Measurements from ENCODE around the gene GAMT. TPM values are rescaled to one million over a fixed set of nuclear protein-coding genes. Genes with fewer than 3 reads are reported as not detected.

The GAMT gene
- total RNA-seq, 4 donors from 2014 or later: 33.8 to 72.0 (median 46.0) TPM

DNA sequence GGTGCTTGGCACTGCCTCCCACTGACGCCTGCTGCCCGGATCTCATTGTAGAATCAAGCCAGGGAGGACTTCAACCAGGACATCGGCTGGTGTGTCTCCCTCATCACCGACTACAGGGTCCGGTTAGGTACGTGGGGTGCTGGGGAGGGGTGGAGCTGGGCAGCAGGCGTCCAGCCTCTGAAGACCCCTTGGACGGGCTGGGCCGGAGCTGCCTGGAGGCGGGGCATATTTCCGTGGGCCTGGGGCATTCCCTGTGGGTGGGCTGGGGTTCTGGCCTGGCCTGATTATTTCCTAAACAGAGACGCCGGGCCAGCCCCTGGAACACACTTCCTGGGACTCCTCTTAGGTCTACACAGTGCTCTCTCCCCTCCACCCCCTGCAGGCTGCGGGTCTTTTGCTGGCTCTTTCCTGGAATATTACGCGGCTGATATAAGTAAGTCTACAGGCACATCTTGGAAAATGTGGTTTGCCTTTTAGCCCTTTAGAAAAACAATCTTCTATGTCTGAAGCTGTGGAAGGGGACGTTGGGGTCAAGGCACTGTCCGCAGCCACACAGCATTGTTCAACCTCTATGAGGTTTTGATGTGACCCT is 32.0 kb downstream of the GAMT start:
- intact Hi-C loops (cut with DNase I; ENCODE audit: low total_unique reads): no loop called here
- no peak overlapping the region for H3K4me3 ChIP-seq (ENCODE audit: low read depth, poor library complexity, severe bottlenecking)
- no peak for DNase-seq (ENCODE audit: low spot score in 2 of 2)
- 91 to 96% methylated on average over 17 to 18 of the region's 18 CpGs for WGBS, 2 donors
- TF ChIP-seq, protein P1, sequence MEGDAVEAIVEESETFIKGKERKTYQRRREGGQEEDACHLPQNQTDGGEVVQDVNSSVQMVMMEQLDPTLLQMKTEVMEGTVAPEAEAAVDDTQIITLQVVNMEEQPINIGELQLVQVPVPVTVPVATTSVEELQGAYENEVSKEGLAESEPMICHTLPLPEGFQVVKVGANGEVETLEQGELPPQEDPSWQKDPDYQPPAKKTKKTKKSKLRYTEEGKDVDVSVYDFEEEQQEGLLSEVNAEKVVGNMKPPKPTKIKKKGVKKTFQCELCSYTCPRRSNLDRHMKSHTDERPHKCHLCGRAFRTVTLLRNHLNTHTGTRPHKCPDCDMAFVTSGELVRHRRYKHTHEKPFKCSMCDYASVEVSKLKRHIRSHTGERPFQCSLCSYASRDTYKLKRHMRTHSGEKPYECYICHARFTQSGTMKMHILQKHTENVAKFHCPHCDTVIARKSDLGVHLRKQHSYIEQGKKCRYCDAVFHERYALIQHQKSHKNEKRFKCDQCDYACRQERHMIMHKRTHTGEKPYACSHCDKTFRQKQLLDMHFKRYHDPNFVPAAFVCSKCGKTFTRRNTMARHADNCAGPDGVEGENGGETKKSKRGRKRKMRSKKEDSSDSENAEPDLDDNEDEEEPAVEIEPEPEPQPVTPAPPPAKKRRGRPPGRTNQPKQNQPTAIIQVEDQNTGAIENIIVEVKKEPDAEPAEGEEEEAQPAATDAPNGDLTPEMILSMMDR (IDR thresholded peaks at IDR 0.05): no peak
- no peak for TF ChIP-seq POLR2A (IDR thresholded peaks at IDR 0.05)

DNA sequence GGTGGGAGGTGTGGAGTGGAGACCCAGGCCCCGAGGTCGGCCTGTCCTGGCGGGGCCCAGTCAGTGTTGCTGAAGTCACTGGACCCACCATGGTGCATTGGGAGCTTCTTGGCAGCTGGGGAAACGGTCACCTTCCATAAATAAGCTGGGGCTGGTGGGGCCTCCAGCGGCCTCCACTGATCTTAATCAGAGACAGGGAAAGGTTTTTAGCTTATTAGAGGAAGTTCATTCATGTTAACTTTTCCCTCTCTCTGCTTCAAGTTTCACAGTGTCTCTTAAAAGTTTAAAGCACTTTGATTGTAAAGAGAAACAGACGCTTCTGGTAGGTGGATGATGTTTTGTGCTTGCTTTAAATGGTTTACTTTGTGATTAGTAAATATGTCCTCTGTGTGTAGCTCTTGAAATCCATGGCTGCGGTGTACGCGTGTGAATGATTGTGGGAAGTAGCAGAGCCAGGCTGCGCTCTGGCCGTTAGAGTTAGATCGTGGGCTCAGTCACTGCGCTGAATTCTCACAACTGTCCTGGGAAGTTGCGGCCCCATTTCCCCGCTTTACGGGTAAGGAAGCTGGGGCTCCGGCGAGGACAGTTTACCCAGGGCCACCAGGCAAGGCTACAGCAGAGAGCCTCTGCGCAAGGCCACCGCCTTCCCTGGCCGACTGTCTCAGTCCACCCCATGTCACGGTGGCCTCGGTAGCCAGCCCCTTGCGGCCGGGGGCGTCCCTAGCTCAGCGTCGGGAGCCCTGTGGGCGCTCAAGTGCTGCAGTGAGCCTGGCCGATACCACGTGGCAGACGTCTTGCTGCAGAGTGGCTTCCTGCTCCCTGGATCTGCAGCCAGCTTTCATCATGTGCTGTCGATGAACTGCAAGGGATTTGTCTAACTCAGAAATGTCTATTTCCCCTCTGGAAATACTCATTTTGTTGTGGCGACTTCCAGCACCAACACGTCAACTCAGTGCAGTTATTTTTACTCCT is 34.2 kb downstream of the GAMT start:
- no peak overlapping the region for H3K4me3 ChIP-seq (ENCODE audit: low read depth, poor library complexity, severe bottlenecking)
- no peak for DNase-seq (ENCODE audit: low spot score in 2 of 2)
- TF ChIP-seq, protein P1 (IDR thresholded peaks at IDR 0.05): no peak
- no peak for TF ChIP-seq POLR2A (IDR thresholded peaks at IDR 0.05)
- 81% methylated on average over 33 to 34 of the region's 35 CpGs for WGBS, 2 donors
- intact Hi-C loops (cut with DNase I; ENCODE audit: low total_unique reads): no loop called here

DNA sequence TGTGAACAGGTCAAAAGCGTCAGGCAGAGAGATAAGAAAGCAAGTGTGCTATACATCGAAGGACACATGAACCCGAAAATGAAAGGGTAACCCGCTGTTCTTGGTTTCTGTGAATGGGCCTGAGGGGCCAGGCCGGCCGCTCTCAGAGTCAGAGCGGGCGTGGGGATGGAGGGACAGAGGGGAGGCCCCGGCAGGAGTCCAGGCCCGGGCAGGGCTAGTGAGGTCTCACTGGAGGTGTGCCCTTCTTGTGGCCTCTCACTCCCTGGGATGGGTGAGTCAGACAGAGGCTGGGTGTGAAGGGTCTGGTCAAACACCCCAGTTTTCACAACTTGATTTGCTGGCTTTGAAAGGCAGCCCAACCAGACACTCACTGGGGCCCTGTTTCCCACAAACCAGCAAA is 35.0 kb downstream of the GAMT start:
- no peak for TF ChIP-seq POLR2A (IDR thresholded peaks at IDR 0.05)
- WGBS, 2 donors: 89 to 94% methylated on average over 10 of the region's 10 CpGs
- DNase-seq (ENCODE audit: low spot score in 2 of 2): no peak
- no peak overlapping the region for H3K4me3 ChIP-seq (ENCODE audit: low read depth, poor library complexity, severe bottlenecking)
- intact Hi-C loops (cut with DNase I; ENCODE audit: low total_unique reads): no loop called here

DNA sequence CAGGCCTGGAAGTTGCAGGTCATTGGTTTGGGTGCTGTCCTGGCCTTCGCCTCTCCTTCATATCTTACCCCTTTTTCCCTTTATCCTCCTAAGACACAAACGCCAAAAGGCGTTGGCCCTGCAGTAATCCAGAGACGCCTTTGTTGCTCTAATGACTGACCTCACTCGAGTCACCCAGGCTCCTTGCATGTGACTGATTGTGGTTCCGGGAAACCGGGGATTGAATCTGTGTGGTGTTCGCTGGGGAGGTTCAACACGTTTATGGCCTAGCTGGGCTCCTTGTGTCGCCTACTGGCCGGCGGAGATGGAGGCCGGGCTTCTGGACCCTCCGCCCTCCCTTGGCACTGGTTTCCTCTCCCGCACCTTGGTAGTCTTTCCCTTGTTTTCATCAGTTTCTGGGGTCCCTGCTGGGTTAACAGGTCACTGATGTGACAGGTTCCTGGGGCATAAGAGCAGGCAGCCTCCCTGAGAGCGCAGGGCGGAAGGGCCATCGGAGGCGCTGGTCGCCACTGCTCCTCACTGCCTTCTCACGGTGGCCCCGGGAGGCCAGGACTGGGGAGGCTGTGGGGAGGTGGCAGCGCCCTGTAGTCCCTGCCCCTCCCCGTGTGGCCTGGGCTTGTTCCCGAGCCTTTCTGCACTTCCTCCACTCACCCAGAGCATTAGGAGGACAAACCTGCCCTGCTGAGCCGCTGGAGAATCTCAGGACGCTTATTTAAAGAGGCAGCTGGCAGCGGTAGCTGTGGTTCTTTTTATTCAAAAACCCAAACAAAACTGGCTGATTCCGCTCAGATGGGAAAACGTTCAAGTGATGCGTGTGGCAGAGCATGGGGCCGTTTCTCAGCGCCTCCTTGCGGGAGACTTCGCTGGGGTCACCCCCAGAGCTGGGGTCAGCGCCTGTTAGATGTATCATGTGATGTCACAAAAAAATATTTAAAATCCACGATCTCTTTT is 35.7 kb downstream of the GAMT start:
- TF ChIP-seq, protein P1 (IDR thresholded peaks at IDR 0.05): no peak
- no peak for TF ChIP-seq POLR2A (IDR thresholded peaks at IDR 0.05)
- DNase-seq (ENCODE audit: low spot score in 2 of 2): no peak
- 85 to 88% methylated on average over 37 of the region's 37 CpGs for WGBS, 2 donors
- no peak overlapping the region for H3K4me3 ChIP-seq (ENCODE audit: low read depth, poor library complexity, severe bottlenecking)
- intact Hi-C loops (cut with DNase I; ENCODE audit: low total_unique reads): no loop called here

- WGBS, 2 donors: 80 to 85% methylated on average over 15 of the region's 15 CpGs
- TF ChIP-seq, protein P1 (IDR thresholded peaks at IDR 0.05): no peak
- TF ChIP-seq POLR2A (IDR thresholded peaks at IDR 0.05): no peak
- intact Hi-C loops (cut with DNase I; ENCODE audit: low total_unique reads): no loop called here
- no peak for DNase-seq (ENCODE audit: low spot score in 2 of 2)
- no peak overlapping the region for H3K4me3 ChIP-seq (ENCODE audit: low read depth, poor library complexity, severe bottlenecking)
These were observed 37.2 kb downstream of the GAMT start for GRCh38 chr19:1364070-1364704.
